Measurements from ENCODE around the gene DENND1C.

DNA sequence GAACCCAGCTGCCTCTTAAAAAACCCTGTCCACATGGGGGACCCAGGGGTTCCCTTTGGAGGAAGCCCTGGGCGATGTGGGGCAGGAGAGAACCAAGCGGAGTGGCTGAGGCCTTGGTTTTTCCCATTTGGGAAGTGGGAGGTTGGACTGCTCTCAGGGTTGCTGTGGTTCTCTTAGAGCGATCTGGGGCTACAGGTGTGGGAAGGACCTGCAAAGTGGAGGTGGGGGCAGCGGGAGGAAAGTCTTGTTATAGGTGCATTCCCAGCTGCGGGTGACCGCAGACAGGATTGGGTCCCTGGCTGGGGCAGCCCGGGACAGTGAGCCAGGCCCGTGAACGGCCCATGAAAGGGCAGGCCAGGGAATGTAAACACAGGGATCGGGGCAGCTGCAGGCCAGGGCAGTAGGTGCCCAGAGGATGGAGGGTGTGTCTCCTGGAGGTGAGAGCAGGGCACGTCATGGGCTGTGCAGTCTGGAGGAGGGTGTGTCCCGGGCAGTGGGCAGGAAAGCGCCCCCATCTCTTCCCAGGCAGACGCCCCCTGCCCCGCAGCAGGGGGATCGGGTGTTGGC, 22.8 kb downstream of the DENND1C start:
- no peak for TF ChIP-seq CTCF (IDR thresholded peaks at IDR 0.05)
- no peak for TF ChIP-seq POLR2A (IDR thresholded peaks at IDR 0.05)
